HCT116 (cell line): ENCODE results near the gene NACC1. TPM values are rescaled to one million over a fixed set of nuclear protein-coding genes. Genes with fewer than 3 reads are reported as not detected.
A peak's percentile ranks its signal among the peaks of the same experiment; 100 is the strongest.

Experiments
- ATAC-seq: fragments of 200-7000 bp; cut with Tn5 transposase; 2 replicates; pipeline ENCODE4 v1.9.1; 2020; ENCODE audit warnings: mild to moderate bottlenecking, moderate library complexity
- BruUV-seq: library from RNA; stranded (reverse); fragments of 400-500 nt; replicated peaks from 2 replicates; lab custom pipeline; 2021; lab: Mats Ljungman, UMichigan
- CTCF ChIA-PET: fragments of 300-600 bp; sonication (Branson Sonifier 250); formaldehyde crosslinking; loops from one replicate; lab custom pipeline; 2021; ENCODE audit warnings: antibody characterized with exemption; lab: Charles Lee
- POLR2A ChIA-PET: fragments of 300-600, 350-600 bp; sonication (Branson Sonifier 250); formaldehyde crosslinking; loops from one replicate; lab custom pipeline; 2021; ENCODE audit warnings: antibody characterized with exemption; lab: Charles Lee
- RAD21 ChIA-PET, 2 experiments: fragments of 300-600 bp; sonication (Branson Sonifier 250); formaldehyde crosslinking; loops; one replicate each; lab custom pipeline; 2023; ENCODE audit warnings: low total read pairs in 2 of 2; ENCODE audit not compliant: uncharacterized antibody in 2 of 2, unreplicated experiment in 2 of 2, low non-redundant PET in 1 of 2; lab: Charles Lee
- DNase-seq: peaks from one replicate; pipeline ENCODE4 v3.0.0-alpha.2; 2010; ENCODE audit warnings: low read depth, low spot score
- H2AFZ ChIP-seq: fragments of 200-600 bp; shearing (Covaris generic), sonication (generic); 2 replicates; pipeline ENCODE4 v1.6.1; 2017; ENCODE audit warnings: low read depth, mixed run types, mixed read lengths, antibody characterized with exemption, low read length; ENCODE audit not compliant: poor library complexity, severe bottlenecking
- H3K27ac ChIP-seq: 2 replicates; pipeline ENCODE4 v1.5.1; 2012; ENCODE audit warnings: low read depth, low read length
- H3K27me3 ChIP-seq: fragments of 200-600 bp; sonication (generic); 2 replicates; pipeline ENCODE4 v1.6.1; 2016; ENCODE audit warnings: mixed run types, low read length, mixed read lengths; ENCODE audit not compliant: insufficient read depth
- H3K36me3 ChIP-seq, 2 experiments: fragments of 200-500 bp in 1 of 2; fragments of 200-600 bp in 1 of 2; sonication (Bioruptor generic) in 1 of 2; sonication (generic) in 1 of 2; 2 replicates each; pipeline versions ENCODE4 v1.5.1 to v1.6.1; 2014 to 2016; ENCODE audit warnings: low read length in 2 of 2, inconsistent platforms in 1 of 2, mixed read lengths in 1 of 2, mixed run types in 1 of 2; ENCODE audit not compliant: insufficient read depth in 2 of 2, control insufficient read depth in 1 of 2
- H3K4me1 ChIP-seq, 2 experiments: fragments of 200-600 bp in 1 of 2; sonication (generic) in 1 of 2; 2 replicates each; pipeline versions ENCODE4 v1.5.1 to v1.6.1; 2012 to 2017; ENCODE audit warnings: low read length in 2 of 2, inconsistent platforms in 1 of 2, mild to moderate bottlenecking in 1 of 2, mixed read lengths in 1 of 2, mixed run types in 1 of 2, moderate library complexity in 1 of 2; ENCODE audit not compliant: insufficient read depth in 2 of 2, control insufficient read depth in 1 of 2
- H3K4me2 ChIP-seq: fragments of 200-600 bp; sonication (generic); 2 replicates; pipeline ENCODE4 v1.6.1; 2017; ENCODE audit warnings: mixed run types, low read length, mixed read lengths
- H3K4me3 ChIP-seq, 2 experiments: fragments of 200-600 bp in 1 of 2; sonication (generic) in 1 of 2; replicated peaks in 1 of 2; 2 replicates each; pipeline ENCODE4 v1.5.1; 2011 to 2016; ENCODE audit warnings: low read length in 2 of 2, control low read depth in 1 of 2, low read depth in 1 of 2, mild to moderate bottlenecking in 1 of 2, mixed read lengths in 1 of 2, mixed run types in 1 of 2
- H3K79me2 ChIP-seq: fragments of 200-600 bp; sonication (generic); 2 replicates; pipeline ENCODE4 v1.6.1; 2017; ENCODE audit warnings: mild to moderate bottlenecking, mixed run types, low read length, moderate library complexity, mixed read lengths; ENCODE audit not compliant: insufficient read depth
- H3K9ac ChIP-seq: fragments of 200-600 bp; sonication (generic); 2 replicates; pipeline ENCODE4 v1.6.1; 2016; ENCODE audit warnings: low read length, mixed read lengths
- H3K9me2 ChIP-seq: fragments of 200-600 bp; sonication (generic), shearing (Covaris generic); 2 replicates; pipeline ENCODE4 v1.6.1; 2017; ENCODE audit warnings: mixed run types, mild to moderate bottlenecking, moderate library complexity; ENCODE audit not compliant: insufficient read depth
- H3K9me3 ChIP-seq, 2 experiments: fragments of 200-500 bp in 1 of 2; fragments of 200-600 bp in 1 of 2; sonication (Bioruptor generic) in 1 of 2; sonication (generic) in 1 of 2; 2 replicates each; pipeline ENCODE4 v1.6.1; 2014 to 2017; ENCODE audit warnings: low read length in 2 of 2, mixed read lengths in 2 of 2, inconsistent platforms in 1 of 2, low read depth in 1 of 2, mild to moderate bottlenecking in 1 of 2, mixed run types in 1 of 2, moderate library complexity in 1 of 2; ENCODE audit not compliant: control insufficient read depth in 1 of 2, insufficient read depth in 1 of 2
- H4K20me1 ChIP-seq: fragments of 200-600 bp; sonication (generic), shearing (Covaris generic); 2 replicates; pipeline ENCODE4 v1.6.1; 2017; ENCODE audit warnings: mixed run types, mild to moderate bottlenecking, moderate library complexity; ENCODE audit not compliant: insufficient read depth
- ATF3 ChIP-seq: IDR thresholded peaks from 2 replicates; pipeline ENCODE4 v1.6.1; 2012
- CBX3 ChIP-seq: IDR thresholded peaks from 2 replicates; pipeline ENCODE4 v1.6.1; 2012; ENCODE audit warnings: low read depth
- CEBPB ChIP-seq: IDR thresholded peaks from 2 replicates; pipeline ENCODE4 v1.6.1; 2012; ENCODE audit warnings: low read depth
- EGR1 ChIP-seq: IDR thresholded peaks from 2 replicates; pipeline ENCODE4 v1.6.1; 2012; ENCODE audit warnings: low read depth
- EZH2 ChIP-seq: fragments of 200-600 bp; sonication (generic); IDR thresholded peaks from 2 replicates; pipeline ENCODE4 v1.6.1; 2017; ENCODE audit warnings: antibody characterized with exemption, mixed run types
- EZH2phosphoT487 ChIP-seq: fragments of 200-600 bp; IDR thresholded peaks from 2 replicates; pipeline ENCODE4 v1.6.1; 2018; ENCODE audit warnings: antibody characterized with exemption, borderline replicate concordance
- FOSL1 ChIP-seq: IDR thresholded peaks from 2 replicates; pipeline ENCODE4 v1.6.1; 2012; ENCODE audit warnings: low read depth
- MAX ChIP-seq: IDR thresholded peaks from 2 replicates; pipeline ENCODE4 v1.6.1; 2012
- POLR2A ChIP-seq: IDR thresholded peaks from 2 replicates; pipeline ENCODE4 v1.7.0; 2011; ENCODE audit warnings: borderline replicate concordance; ENCODE audit not compliant: insufficient read depth, insufficient read length; ENCODE audit errors: extremely low read depth
- POLR2AphosphoS5 ChIP-seq: IDR thresholded peaks from 2 replicates; pipeline ENCODE4 v1.6.1; 2011; ENCODE audit warnings: mild to moderate bottlenecking, low read depth, low read length, moderate library complexity
- RAD21 ChIP-seq: IDR thresholded peaks from 2 replicates; pipeline ENCODE4 v1.6.1; 2012; ENCODE audit warnings: low read depth, mild to moderate bottlenecking
- SIN3A ChIP-seq: IDR thresholded peaks from 2 replicates; pipeline ENCODE4 v1.6.1; 2012; ENCODE audit warnings: low read depth
- ZBTB33 ChIP-seq: IDR thresholded peaks from 2 replicates; pipeline ENCODE4 v1.6.1; 2011; ENCODE audit warnings: mild to moderate bottlenecking, low read length, moderate library complexity; ENCODE audit not compliant: insufficient replicate concordance; ENCODE audit errors: extremely low read depth
- intact Hi-C: fragments of 100-400 bp; cut with micrococcal nuclease; formaldehyde crosslinking; loops from 2 replicates; pipeline ENCODE4 v1.10.0; 2022
- total RNA-seq: library from RNA; stranded (reverse); gene quantifications from one replicate; pipeline ENCODE4 v1.2.1, GENCODE V29; 2021; ENCODE audit not compliant: unreplicated experiment

The NACC1 gene
- total RNA-seq, 1 experiment from 2014 or later: 181 TPM

GRCh38 chr19:13162724-13163608 lies 44.9 kb downstream of the NACC1 start (continued):
- no peak for TF ChIP-seq ZBTB33
- no peak for TF ChIP-seq RAD21
- no peak for TF ChIP-seq FOSL1
- no peak for TF ChIP-seq CEBPB
- peak; percentile 42 for TF ChIP-seq POLR2A
- TF ChIP-seq CBX3: no peak
- no peak for TF ChIP-seq MAX
- TF ChIP-seq POLR2AphosphoS5: peak; percentile 93
- no peak for TF ChIP-seq EGR1
- TF ChIP-seq EZH2phosphoT487: no peak

- peak overlapping the region; percentile 86 for H3K9ac ChIP-seq
- BruUV-seq: no TSS peak
- no peak overlapping the region for H2AFZ ChIP-seq
- H3K27me3 ChIP-seq: no peaks in the 10 kb centered on the region
- ATAC-seq (peak; percentile 28; the same call in 1 of the 2 replicates), DNase-seq (no peak)
- intact Hi-C loops: no loop called here
- RAD21 ChIA-PET: interaction anchor here in 1 of 2 experiments (1.6 kb wide), 1 partner anchor 32 kb away, joined by 5 read pairs; no protein-coding TSS in a partner anchor
- peak overlapping the region; percentile 99 for H3K27ac ChIP-seq
- H3K36me3 ChIP-seq: no peaks in the 10 kb centered on the region
- CTCF ChIA-PET: interaction anchor here (0.6 to 1.9 kb wide), 3 partner anchors 11 to 31 kb away, joined by 3 to 7 read pairs (median 4); no protein-coding TSS in a partner anchor
- H3K79me2 ChIP-seq: peaks cover 8% of the 10 kb centered on the region; the same call in 1 of the 2 replicates
- H3K9me2 ChIP-seq: no peaks in the 10 kb centered on the region
- H3K9me3 ChIP-seq: no peaks in the 10 kb centered on the region
- POLR2A ChIA-PET: interaction anchor here (1.0 to 4.1 kb wide), 8 partner anchors 9 to 110 kb away, joined by 3 to 36 read pairs (median 8); partner anchors contain the start of genes IER2 and STX10
- peak overlapping the region; percentile 48 to 54 for H3K4me3 ChIP-seq
- no peaks in the 10 kb centered on the region for H4K20me1 ChIP-seq
- peak overlapping the region; percentile 79 for H3K4me2 ChIP-seq
- TF ChIP-seq MAX: no peak
- peak; percentile 28 for TF ChIP-seq POLR2A
- no peak for TF ChIP-seq CBX3
- TF ChIP-seq SIN3A: no peak
- no peak for TF ChIP-seq ATF3
- no peak for TF ChIP-seq FOSL1
- peak; percentile 35; the same call in 1 of the 2 replicates for TF ChIP-seq POLR2AphosphoS5
- TF ChIP-seq EZH2: no peak
- H3K4me1 ChIP-seq: peaks cover 80 to 91% of the 10 kb centered on the region in 2 experiments
Observed at GRCh38 chr19:13163609-13164342, 45.7 kb downstream of the NACC1 start.
